Posterior vena cava (tissue), 2 donors: ENCODE measurements around the gene GARIN5A. TPM values are rescaled to one million over a fixed set of nuclear protein-coding genes. Genes with fewer than 3 reads are reported as not detected.

Source experiments
- DNase-seq: peaks from one replicate; pipeline ENCODE4 v3.0.0-alpha.2; 2020; ENCODE audit warnings: low spot score
- intact Hi-C, 2 donors: fragments of 100-400 bp; cut with DNase I; formaldehyde crosslinking; loops; one replicate each; pipeline versions ENCODE4 v1.14.1 to v1.14.2; 2022 to 2023
- total RNA-seq, 2 donors: library from RNA; stranded (reverse); fragmentation: NEBNext Ultra II Directional; extraction: Animal tissue kit (Norgen Biotek cat#: 25700); gene quantifications; one replicate each; pipeline ENCODE4 v1.2.1, GENCODE V29; 2021
- donor health status: DM: yes; HTN: yes; CAD: no.
- donor health status: DM: yes; HTN: yes; CAD: no.

The GARIN5A gene
- total RNA-seq, 2 donors from 2014 or later = not detected

- DNase-seq = peak; percentile 73
- intact Hi-C loops = no loop called here
These were observed 15.8 kb upstream of the GARIN5A start for GRCh38 chr19:50492303-50493052.

- DNase-seq = peak; percentile 54
- intact Hi-C loops = no loop called here
These were observed 14.4 kb upstream of the GARIN5A start for GRCh38 chr19:50490991-50491472.

GRCh38 chr19:50490411-50490811, 13.8 kb upstream of the GARIN5A start:
- DNase-seq = peak; percentile 80
- intact Hi-C loops = no loop called here

- intact Hi-C loops = no loop called here
- peak; percentile 62 for DNase-seq
These were observed 12.9 kb upstream of the GARIN5A start for GRCh38 chr19:50489461-50490011.

- peak; percentile 24 for DNase-seq
- intact Hi-C loops = no loop called here
These were observed 11.9 kb upstream of the GARIN5A start for GRCh38 chr19:50488389-50489194.

- intact Hi-C loops = no loop called here
- peak; percentile 70 for DNase-seq
These were observed 10.3 kb upstream of the GARIN5A start for GRCh38 chr19:50486823-50487515.

GRCh38 chr19:50485284-50485955, 8.8 kb upstream of the GARIN5A start:
- DNase-seq = peak; percentile 42
- intact Hi-C loops = no loop called here

GRCh38 chr19:50482916-50483315, 6.3 kb upstream of the GARIN5A start:
- intact Hi-C loops = no loop called here
- DNase-seq = no peak

GRCh38 chr19:50482271-50482855, 5.7 kb upstream of the GARIN5A start:
- intact Hi-C loops = no loop called here
- peak; percentile 67 for DNase-seq

GRCh38 chr19:50481351-50482149, 4.9 kb upstream of the GARIN5A start:
- DNase-seq = peak; percentile 77
- intact Hi-C loops = no loop called here

- peak; percentile 79 for DNase-seq
- intact Hi-C loops = no loop called here
These were observed 3.8 kb upstream of the GARIN5A start for GRCh38 chr19:50480281-50481111.

- peak; percentile 74 for DNase-seq
- intact Hi-C loops = no loop called here
These were observed 3.2 kb upstream of the GARIN5A start for GRCh38 chr19:50479761-50480251.

- intact Hi-C loops = no loop called here
- DNase-seq = peak; percentile 78
These were observed 2.5 kb upstream of the GARIN5A start for GRCh38 chr19:50478901-50479715.

- intact Hi-C loops = no loop called here
- peak; percentile 76 for DNase-seq
These were observed 1.3 kb upstream of the GARIN5A start for GRCh38 chr19:50477751-50478515.

GRCh38 chr19:50476907-50477238, 225 bp upstream of the GARIN5A start:
- DNase-seq = no peak

More at GRCh38 chr19:50476907-50477238, 225 bp upstream of the GARIN5A start:
- intact Hi-C loops = no loop called here
